Mesothelial cell of epicardium (in vitro differentiated cells): ENCODE measurements around the gene CCT2. TPM values are rescaled to one million over a fixed set of nuclear protein-coding genes. Genes with fewer than 3 reads are reported as not detected.

Source experiments
- DNase-seq, 2 experiments: peaks; one replicate each; pipeline ENCODE4 v3.0.0; 2021; ENCODE audit warnings: low spot score in 2 of 2; ENCODE audit not compliant: unreplicated experiment in 2 of 2
- H3K27ac Mint-ChIP-seq: 2 replicates; pipeline ENCODE4 v1.8.0; 2021; ENCODE audit warnings: mixed read lengths
- H3K27me3 Mint-ChIP-seq: 2 replicates; pipeline ENCODE4 v1.8.0; 2021; ENCODE audit warnings: low read depth, mixed read lengths
- H3K36me3 Mint-ChIP-seq: 2 replicates; pipeline ENCODE4 v1.8.0; 2021; ENCODE audit warnings: mixed read lengths
- H3K4me1 Mint-ChIP-seq: 2 replicates; pipeline ENCODE4 v1.8.0; 2021; ENCODE audit warnings: mixed read lengths
- H3K4me3 Mint-ChIP-seq: 2 replicates; pipeline ENCODE4 v1.8.0; 2021; ENCODE audit warnings: mild to moderate bottlenecking, moderate library complexity, mixed read lengths
- H3K9me3 Mint-ChIP-seq: 2 replicates; pipeline ENCODE4 v1.8.0; 2021; ENCODE audit warnings: mixed read lengths
- total RNA-seq: library from RNA; stranded (reverse); gene quantifications from 3 replicates; pipeline ENCODE4 v1.2.1, GENCODE V29; 2021
- TF ChIP-seq, protein P1 (sequence below): fragments of 200-600 bp; sonication (generic); IDR thresholded peaks from one replicate; pipeline ENCODE4 v1.5.0; 2021; ENCODE audit warnings: antibody characterized with exemption; ENCODE audit not compliant: unreplicated experiment

CCT2 gene
- total RNA-seq, 1 donor from 2014 or later, result 215 TPM

DNA sequence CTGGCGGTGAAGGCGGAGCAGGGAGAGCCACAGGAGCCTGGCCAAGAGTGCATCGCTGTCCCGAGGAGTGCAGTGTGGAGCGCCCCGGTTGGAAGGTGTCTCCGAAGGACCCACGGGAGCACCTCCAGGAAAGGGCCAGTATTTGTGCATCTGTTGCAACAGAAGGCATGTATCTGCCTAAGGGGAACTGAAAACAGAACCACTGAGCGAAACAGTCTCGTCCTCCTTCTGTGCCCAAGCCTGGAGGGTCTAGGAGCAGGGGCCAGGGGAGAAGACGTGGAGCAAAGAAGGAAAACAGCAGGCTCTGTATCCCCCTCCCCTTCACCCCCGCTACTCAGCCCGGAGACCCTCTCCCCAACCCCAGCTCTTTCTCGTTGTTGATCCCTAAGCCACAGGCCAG, 30.8 kb downstream of the CCT2 start:
- H3K27me3 Mint-ChIP-seq, result peaks cover 26% of the 10 kb centered on the region
- TF ChIP-seq, protein P1, sequence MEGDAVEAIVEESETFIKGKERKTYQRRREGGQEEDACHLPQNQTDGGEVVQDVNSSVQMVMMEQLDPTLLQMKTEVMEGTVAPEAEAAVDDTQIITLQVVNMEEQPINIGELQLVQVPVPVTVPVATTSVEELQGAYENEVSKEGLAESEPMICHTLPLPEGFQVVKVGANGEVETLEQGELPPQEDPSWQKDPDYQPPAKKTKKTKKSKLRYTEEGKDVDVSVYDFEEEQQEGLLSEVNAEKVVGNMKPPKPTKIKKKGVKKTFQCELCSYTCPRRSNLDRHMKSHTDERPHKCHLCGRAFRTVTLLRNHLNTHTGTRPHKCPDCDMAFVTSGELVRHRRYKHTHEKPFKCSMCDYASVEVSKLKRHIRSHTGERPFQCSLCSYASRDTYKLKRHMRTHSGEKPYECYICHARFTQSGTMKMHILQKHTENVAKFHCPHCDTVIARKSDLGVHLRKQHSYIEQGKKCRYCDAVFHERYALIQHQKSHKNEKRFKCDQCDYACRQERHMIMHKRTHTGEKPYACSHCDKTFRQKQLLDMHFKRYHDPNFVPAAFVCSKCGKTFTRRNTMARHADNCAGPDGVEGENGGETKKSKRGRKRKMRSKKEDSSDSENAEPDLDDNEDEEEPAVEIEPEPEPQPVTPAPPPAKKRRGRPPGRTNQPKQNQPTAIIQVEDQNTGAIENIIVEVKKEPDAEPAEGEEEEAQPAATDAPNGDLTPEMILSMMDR, result no peak
- no peak overlapping the region for H3K4me3 Mint-ChIP-seq
- no peaks in the 10 kb centered on the region for H3K36me3 Mint-ChIP-seq
- no peak for DNase-seq
- peaks cover 3% of the 10 kb centered on the region for H3K4me1 Mint-ChIP-seq
- no peaks in the 10 kb centered on the region for H3K9me3 Mint-ChIP-seq
- no peak overlapping the region for H3K27ac Mint-ChIP-seq

DNA sequence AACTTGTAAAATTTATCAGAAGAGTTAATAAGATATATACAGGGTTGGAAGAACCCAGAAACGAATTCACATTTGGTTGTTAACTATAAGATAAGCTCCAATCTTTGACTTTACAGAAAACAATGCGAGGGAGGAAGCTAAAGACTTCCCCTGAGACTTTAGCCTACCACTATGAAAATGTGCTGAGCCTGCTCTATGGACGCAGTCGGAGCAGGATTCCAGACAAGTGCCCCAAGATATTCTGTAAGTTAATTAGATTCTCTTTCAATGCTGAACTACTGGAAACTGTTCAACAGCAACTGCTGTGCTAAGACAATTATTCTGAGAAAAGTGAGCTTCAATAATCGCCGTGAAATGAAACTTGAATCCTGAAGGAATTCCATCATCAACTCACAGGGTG, 33.8 kb downstream of the CCT2 start:
- Mint-ChIP-seq H3K9me3 (no peaks in the 10 kb centered on the region), H3K27ac (no peak overlapping the region), H3K36me3 (no peaks in the 10 kb centered on the region), H3K27me3 (peaks cover 11% of the 10 kb centered on the region), H3K4me1 (peaks cover 3% of the 10 kb centered on the region), H3K4me3 (no peak overlapping the region)
- TF ChIP-seq, protein P1, result no peak
- DNase-seq, result no peak

DNA sequence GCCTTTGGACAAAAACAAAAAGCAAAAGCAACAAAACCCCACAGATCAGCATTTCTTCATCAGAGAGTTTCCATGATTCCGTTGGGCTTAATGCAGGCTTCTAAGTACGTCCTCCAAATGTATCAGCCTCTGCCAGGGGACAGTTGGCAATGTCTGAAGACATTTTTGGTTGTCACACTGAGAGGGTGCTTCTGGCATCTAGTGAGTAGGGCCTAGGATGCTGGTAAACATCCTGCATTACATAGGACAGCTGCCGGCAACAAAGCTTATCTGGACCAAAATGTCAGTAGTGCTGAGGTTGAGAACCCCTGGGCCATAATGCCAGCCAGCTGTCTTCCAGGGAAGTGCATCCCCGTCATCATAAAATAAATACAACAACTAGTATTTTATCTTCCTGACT, 34.8 kb downstream of the CCT2 start:
- Mint-ChIP-seq H3K27me3 (peaks cover 11% of the 10 kb centered on the region), H3K9me3 (no peaks in the 10 kb centered on the region), H3K4me3 (no peak overlapping the region), H3K27ac (no peak overlapping the region), H3K4me1 (peaks cover 3% of the 10 kb centered on the region), H3K36me3 (no peaks in the 10 kb centered on the region)
- DNase-seq, result no peak
- TF ChIP-seq, protein P1, result no peak

DNA sequence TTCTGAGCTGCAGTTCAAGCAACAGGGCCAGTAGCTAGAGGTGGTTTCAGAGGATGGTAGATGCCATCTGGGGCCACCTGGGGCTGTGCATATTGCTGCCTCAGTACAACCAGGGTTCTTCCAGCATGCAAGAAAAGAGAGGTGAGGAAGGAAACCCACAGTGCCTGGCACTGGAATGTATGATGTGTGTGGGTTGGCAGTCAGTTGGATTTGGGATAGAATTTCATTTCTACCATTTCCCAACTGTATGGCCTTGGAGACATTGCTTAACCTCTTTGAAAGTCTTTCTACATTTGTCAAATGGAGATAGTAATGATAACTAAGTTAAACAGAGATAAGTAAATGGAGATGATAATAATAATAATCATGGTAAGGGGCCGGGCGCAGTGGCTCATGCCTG, 35.7 kb downstream of the CCT2 start:
- H3K36me3 Mint-ChIP-seq, result no peaks in the 10 kb centered on the region

DNA sequence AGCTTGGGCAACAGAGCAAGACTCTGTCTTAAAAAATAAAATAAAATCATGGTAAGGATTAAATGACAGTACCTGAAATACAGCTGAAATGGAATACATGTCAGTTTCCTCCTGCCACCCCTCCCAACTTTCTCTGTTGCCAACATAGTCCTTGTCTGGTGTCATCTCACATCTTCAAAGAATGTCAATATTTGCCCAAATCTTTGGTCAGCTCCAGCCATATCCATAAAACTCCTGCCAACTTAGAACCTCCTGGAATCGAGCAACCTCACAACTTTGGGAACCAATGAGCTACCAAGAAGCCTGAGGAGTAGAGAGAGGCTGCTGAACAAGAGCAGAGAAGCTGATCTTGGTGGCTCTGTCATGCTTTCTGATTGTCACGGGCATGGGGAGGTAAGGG, 36.3 kb downstream of the CCT2 start:
- Mint-ChIP-seq H3K4me1 (peaks cover 3% of the 10 kb centered on the region), H3K27me3 (peaks cover 8% of the 10 kb centered on the region), H3K4me3 (no peak overlapping the region), H3K9me3 (no peaks in the 10 kb centered on the region), H3K27ac (no peak overlapping the region), H3K36me3 (no peaks in the 10 kb centered on the region)
- TF ChIP-seq, protein P1, result no peak
- no peak for DNase-seq

More for the DNA sequence above, 35.7 kb downstream of the CCT2 start:
- no peak for DNase-seq
- Mint-ChIP-seq H3K27ac (no peak overlapping the region), H3K4me3 (no peak overlapping the region), H3K27me3 (peaks cover 8% of the 10 kb centered on the region), H3K4me1 (peaks cover 3% of the 10 kb centered on the region), H3K9me3 (no peaks in the 10 kb centered on the region)
- TF ChIP-seq, protein P1, result no peak

DNA sequence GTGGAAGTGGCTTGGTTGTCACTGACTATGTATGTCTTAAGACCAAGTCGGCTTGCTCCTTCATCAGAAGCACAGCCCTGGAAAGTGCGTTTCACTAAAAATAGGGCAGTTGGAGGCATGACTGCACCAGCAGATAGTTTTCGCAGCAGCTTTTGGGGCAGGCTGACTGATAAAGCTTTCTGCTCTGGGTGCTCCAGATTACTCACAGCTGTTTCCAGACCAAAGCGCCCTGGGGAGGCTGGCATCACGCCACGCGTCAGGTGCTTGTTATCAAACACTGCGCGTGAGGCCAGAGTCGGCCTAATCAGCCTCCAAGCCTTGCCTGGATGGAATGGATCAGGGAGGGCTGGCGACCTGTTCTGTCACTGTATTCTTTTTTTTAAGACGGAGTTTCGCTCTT, 38.7 kb downstream of the CCT2 start:
- H3K9me3 Mint-ChIP-seq, result no peaks in the 10 kb centered on the region
- H3K36me3 Mint-ChIP-seq, result no peaks in the 10 kb centered on the region
- no peak overlapping the region for H3K4me3 Mint-ChIP-seq
- no peak for DNase-seq
- TF ChIP-seq, protein P1, result no peak
- H3K4me1 Mint-ChIP-seq, result peaks cover 3% of the 10 kb centered on the region
- H3K27ac Mint-ChIP-seq, result no peak overlapping the region
- peaks cover 2% of the 10 kb centered on the region for H3K27me3 Mint-ChIP-seq
